ENCODE measurements around the gene CSDE1. TPM values are rescaled to one million over a fixed set of nuclear protein-coding genes. Genes with fewer than 3 reads are reported as not detected.

CSDE1 gene
- total RNA-seq, 6 donors from 2014 or later = 223 to 548 (median 373) TPM

- Histone ChIP-seq H3K9me3 (no peaks in the 10 kb centered on the region), H3K27ac (peak overlapping the region; percentile 81 to 90 (median 84)), H3K27me3 (no peaks in the 10 kb centered on the region), H3K4me3 (peak overlapping the region; percentile 12 to 86 (median 69)), H3K4me1 (peaks cover 0 to 21% (median 8%) of the 10 kb centered on the region in 4 donors), H3K36me3 (no peaks in the 10 kb centered on the region)
- DNase-seq = no peak
- WGBS, 2 donors = 40 to 48% methylated on average over 13 of the region's 13 CpGs
- TF ChIP-seq, protein P1, sequence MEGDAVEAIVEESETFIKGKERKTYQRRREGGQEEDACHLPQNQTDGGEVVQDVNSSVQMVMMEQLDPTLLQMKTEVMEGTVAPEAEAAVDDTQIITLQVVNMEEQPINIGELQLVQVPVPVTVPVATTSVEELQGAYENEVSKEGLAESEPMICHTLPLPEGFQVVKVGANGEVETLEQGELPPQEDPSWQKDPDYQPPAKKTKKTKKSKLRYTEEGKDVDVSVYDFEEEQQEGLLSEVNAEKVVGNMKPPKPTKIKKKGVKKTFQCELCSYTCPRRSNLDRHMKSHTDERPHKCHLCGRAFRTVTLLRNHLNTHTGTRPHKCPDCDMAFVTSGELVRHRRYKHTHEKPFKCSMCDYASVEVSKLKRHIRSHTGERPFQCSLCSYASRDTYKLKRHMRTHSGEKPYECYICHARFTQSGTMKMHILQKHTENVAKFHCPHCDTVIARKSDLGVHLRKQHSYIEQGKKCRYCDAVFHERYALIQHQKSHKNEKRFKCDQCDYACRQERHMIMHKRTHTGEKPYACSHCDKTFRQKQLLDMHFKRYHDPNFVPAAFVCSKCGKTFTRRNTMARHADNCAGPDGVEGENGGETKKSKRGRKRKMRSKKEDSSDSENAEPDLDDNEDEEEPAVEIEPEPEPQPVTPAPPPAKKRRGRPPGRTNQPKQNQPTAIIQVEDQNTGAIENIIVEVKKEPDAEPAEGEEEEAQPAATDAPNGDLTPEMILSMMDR (IDR thresholded peaks at IDR 0.05) = no peak
- TF ChIP-seq EP300 (IDR thresholded peaks at IDR 0.05) (no peak), POLR2AphosphoS5 (IDR thresholded peaks at IDR 0.05) (no peak), POLR2A (IDR thresholded peaks at IDR 0.05) (no peak)
- ATAC-seq (ENCODE audit: low FRiP score in 2 of 2) = peak in 1 of 2 donors; percentile 14
Measured at GRCh38 chr1:114668784-114669561, 88.8 kb downstream of the CSDE1 start.

DNA sequence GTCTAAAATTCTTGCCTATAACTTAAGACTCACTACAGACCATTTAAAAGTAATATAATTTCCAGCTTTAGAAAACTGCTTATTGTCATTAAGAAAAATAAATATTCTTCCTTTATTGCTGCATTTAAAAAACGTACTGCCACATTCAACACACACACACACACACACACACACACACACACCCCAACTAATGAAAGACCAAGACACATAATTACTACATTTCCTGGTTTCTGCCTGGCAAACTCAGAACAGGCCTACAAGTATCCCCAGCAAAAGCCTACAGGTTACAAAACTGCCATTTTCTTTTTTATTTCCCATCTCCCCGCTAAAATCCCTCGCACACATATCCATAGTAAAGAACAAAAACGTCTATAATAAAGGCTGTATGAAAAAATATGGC lies 89.4 kb downstream of the CSDE1 start:
- no peak for ATAC-seq (ENCODE audit: low FRiP score in 2 of 2)
- TF ChIP-seq, protein P1 (IDR thresholded peaks at IDR 0.05) = no peak
- TF ChIP-seq POLR2A (IDR thresholded peaks at IDR 0.05) (no peak), EP300 (IDR thresholded peaks at IDR 0.05) (no peak), POLR2AphosphoS5 (IDR thresholded peaks at IDR 0.05) (no peak)
- DNase-seq = no peak
- H3K27me3 ChIP-seq = no peaks in the 10 kb centered on the region
- H3K36me3 ChIP-seq = no peaks in the 10 kb centered on the region
- 67 to 75% methylated on average over 4 of the region's 4 CpGs for WGBS, 2 donors
- peaks cover 0 to 21% (median 8%) of the 10 kb centered on the region in 4 donors for H3K4me1 ChIP-seq
- H3K27ac ChIP-seq = peak overlapping the region in 2 of 4 donors; percentile 81 to 90
- H3K4me3 ChIP-seq = no peak overlapping the region
- no peaks in the 10 kb centered on the region for H3K9me3 ChIP-seq

DNA sequence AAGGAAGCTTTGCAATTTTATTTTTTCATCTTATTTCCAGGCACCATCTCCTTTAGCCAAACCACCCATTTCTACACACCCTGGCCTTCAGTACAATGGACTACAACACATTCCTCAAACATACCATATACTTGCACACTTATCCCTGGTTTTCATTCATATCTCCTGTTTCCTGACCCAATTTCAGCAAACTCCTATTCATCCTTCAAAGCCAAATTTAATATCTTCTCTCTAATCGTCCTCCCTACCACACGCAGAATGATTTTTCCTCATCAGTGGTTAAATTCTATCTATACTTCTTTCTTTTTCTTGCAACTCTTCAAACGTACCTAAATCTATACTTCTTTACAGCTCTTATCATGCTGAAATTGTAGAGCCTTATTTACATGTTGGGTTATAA lies 90.8 kb downstream of the CSDE1 start:
- H3K9me3 ChIP-seq = no peaks in the 10 kb centered on the region
- no peak overlapping the region for H3K4me3 ChIP-seq
- H3K4me1 ChIP-seq = peaks cover 0 to 21% (median 8%) of the 10 kb centered on the region in 4 donors
- TF ChIP-seq EP300 (IDR thresholded peaks at IDR 0.05) (no peak), POLR2AphosphoS5 (IDR thresholded peaks at IDR 0.05) (no peak), POLR2A (IDR thresholded peaks at IDR 0.05) (no peak)
- TF ChIP-seq, protein P1 (IDR thresholded peaks at IDR 0.05) = no peak
- ATAC-seq (ENCODE audit: low FRiP score in 2 of 2) (no peak), DNase-seq (no peak)
- no peaks in the 10 kb centered on the region for H3K27me3 ChIP-seq
- H3K36me3 ChIP-seq = no peaks in the 10 kb centered on the region
- WGBS, 2 donors = 87 to 92% methylated on average over 3 of the region's 3 CpGs
- no peak overlapping the region for H3K27ac ChIP-seq

Small RNA genes within 50 kb of the gene (small RNA-seq; reads per million reads assigned to genes)
- gene RN7SL432P = 0 reads per million in 4 donors
- 0 reads per million in 4 donors for gene RNY1P13

Other genes starting within 250 kb of the CSDE1 start
- 10 to 100 TPM; 27.9 to 92.2 (median 40.6) TPM for gene TRIM33, start 246.8 kb downstream of the CSDE1 start, total RNA-seq
- 10 to 100 TPM; 11.5 to 35.0 (median 27.3) TPM for gene BCAS2, start 176.4 kb downstream of the CSDE1 start, total RNA-seq
- 1 to 10 TPM; 2.1 to 6.5 (median 3.6) TPM for gene DENND2C, start 87.9 kb downstream of the CSDE1 start, total RNA-seq
- gene AMPD1, start 62.4 kb downstream of the CSDE1 start, total RNA-seq = under 1 TPM in 3 of 6 donors, not detected in 3; 0.26 to 0.77 (median 0.30) TPM
- 10 to 100 TPM; 11.5 to 36.6 (median 25.4) TPM for gene NRAS, start 41.2 kb downstream of the CSDE1 start, total RNA-seq
- 10 to 100 TPM in 5 of 6 donors, 1 to 10 TPM in 1; 6.0 to 36.3 (median 28.7) TPM for gene SIKE1, start 22.7 kb upstream of the CSDE1 start, total RNA-seq
- not detected for gene SYCP1, start 96.9 kb upstream of the CSDE1 start, total RNA-seq